Eye (tissue), 1 donor: ENCODE data around the gene CPA5.

ENCODE experiments used
- DNase-seq: peaks from one replicate; pipeline ENCODE4 v3.0.0-alpha.2; 2015

The CPA5 gene

DNA sequence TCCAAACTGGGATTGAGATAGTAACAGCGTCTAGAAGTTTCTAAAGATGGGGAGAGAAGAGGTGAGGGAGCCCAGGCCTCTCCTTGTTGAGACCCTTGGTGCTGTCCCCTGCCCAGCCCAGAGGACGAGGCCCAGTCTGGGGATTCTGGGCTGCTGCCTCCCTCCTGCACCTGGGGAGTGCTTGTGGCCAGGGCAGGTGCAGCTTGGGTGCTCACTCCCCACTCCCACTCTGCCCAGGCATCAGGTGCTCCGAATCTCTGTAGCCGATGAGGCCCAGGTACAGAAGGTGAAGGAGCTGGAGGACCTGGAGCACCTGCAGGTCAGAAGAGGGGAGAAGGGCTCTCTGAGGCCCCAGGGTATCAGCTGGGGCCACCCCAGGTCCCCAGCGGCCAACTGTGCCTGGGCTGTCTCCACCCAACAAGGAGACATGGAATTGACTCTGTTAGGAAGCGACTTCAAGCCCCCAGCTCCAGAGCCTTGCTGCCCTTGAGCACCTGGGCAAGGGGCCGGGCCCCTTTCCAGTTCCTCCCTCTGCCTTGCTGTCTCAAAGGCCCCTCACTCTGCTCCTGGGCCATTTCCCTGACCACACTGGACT, 36.3 kb downstream of the CPA5 start:
- DNase-seq = no peak

DNA sequence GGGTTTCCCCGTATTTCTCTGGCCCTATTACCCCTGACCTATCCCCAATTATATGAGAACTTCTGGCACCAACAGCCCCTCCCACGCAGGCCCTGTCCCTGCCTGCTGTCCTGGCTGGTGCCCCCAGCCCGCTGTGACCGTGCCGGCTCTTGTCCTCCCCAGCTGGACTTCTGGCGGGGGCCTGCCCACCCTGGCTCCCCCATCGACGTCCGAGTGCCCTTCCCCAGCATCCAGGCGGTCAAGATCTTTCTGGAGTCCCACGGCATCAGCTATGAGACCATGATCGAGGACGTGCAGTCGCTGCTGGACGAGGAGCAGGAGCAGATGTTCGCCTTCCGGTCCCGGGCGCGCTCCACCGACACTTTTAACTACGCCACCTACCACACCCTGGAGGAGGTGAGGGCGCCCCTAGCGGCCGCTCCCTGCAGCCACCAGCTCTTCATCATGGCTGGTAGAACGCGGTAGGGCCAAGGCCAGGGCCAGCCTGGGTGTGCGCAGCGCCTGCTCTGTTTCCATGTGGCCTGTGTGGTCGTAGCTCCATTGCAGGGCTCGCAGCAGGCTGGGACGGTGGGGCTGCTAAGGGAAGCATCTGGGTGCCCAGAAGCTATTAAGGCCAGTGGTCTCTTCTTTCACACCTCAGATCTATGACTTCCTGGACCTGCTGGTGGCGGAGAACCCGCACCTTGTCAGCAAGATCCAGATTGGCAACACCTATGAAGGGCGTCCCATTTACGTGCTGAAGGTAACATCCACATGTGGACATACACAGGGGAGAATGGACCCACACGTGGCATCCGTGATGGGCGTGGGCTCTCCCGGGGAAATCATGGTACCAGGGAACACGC, 37.1 kb downstream of the CPA5 start:
- no peak for DNase-seq

GRCh38 chr7:130383187-130383980, 38.8 kb downstream of the CPA5 start:
- no peak for DNase-seq

GRCh38 chr7:130384371-130384801, 39.8 kb downstream of the CPA5 start:
- no peak for DNase-seq

DNA sequence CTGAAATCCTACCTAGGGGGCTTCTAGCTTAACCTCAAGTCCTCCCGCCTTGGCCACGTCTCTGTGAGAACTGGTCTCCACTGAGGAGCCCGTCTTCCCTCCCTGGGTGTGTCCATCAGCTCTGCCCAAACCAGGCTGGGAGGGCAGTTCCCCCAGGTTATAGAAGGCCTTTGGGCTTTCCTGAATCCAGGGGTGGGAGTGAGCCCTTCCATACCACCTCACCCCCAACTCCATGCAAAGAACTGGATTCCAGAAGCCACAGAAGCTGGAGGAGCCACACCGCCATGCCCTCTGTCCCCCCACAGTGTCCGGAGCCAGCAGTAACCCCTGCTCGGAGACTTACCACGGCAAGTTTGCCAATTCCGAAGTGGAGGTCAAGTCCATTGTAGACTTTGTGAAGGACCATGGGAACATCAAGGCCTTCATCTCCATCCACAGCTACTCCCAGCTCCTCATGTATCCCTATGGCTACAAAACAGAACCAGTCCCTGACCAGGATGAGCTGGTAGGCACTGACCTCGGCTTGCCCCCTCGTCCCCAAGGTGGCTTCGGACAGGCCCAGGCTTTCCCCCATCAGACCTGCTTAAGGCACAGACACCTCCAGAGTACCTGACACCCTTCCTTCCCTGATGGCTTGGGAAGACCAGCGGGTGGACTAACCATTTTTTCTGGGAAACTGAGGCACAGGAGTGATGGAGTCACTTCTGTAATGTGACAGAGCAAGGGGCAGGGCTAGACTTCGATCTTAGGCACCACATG, 40.4 kb downstream of the CPA5 start:
- no peak for DNase-seq

- no peak for DNase-seq
Observed at GRCh38 chr7:130385600-130386066, 41.0 kb downstream of the CPA5 start.

DNA sequence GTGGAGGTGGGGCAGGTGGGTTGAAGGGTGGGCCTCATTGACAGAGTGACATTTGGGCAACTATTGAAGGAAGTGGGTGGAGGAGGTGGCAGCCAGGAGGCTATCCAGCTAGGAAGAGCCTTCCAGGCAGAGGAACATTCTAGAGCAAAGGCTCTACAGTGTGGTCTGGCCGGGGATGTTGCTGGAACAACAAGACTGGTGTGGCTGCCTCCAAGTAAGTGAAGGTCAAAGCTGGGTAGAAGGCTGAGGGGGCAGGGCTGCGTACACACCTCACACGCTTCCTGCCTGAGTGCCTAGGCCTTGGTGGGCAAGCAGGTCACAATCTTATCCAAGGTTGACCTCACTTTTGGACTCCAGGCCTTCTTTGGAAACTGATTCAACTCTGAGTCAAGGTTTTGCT, 42.3 kb downstream of the CPA5 start:
- no peak for DNase-seq

DNA sequence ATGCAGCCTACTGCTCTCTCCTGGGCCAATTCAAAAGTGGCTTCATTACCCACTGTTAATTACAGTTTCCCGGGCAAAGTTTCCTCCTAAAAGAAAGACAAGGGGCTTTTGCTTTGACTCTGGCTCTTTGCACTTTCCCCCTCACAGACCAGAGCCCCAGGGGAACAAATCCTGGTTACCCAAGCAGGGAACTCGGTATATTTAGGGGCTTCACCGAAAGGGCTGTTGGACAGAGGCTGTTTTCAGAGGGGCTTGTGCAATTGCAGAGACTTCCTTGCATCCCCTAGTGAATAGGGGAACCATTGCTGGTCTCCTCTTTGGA, 42.7 kb downstream of the CPA5 start:
- no peak for DNase-seq

GRCh38 chr7:130387628-130388403, 43.2 kb downstream of the CPA5 start:
- DNase-seq = peak; percentile 61

- DNase-seq = no peak
Observed at GRCh38 chr7:130388671-130389070, 44.1 kb downstream of the CPA5 start.

DNA sequence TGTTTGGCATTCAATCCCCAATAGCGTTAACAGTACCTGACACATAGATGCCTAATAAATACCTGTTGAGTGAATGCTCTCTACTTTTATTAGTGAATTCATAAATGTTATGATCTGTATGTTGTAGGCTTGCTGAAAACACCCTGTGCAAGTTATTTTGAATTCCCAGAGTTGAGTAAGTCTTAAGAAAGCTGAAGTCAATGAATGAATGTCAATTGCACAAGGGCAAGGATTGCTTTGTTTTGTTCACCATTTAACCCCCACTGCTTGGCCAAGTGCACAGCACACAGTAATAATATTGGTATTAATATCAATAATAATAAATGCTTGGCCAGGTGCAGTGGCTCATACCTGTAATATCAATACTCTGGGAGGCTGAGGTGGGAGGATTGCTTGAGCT, 45.9 kb downstream of the CPA5 start:
- DNase-seq = no peak

GRCh38 chr7:130393101-130393561, 48.5 kb downstream of the CPA5 start:
- no peak for DNase-seq

GRCh38 chr7:130393841-130394411, 49.3 kb downstream of the CPA5 start:
- no peak for DNase-seq

DNA sequence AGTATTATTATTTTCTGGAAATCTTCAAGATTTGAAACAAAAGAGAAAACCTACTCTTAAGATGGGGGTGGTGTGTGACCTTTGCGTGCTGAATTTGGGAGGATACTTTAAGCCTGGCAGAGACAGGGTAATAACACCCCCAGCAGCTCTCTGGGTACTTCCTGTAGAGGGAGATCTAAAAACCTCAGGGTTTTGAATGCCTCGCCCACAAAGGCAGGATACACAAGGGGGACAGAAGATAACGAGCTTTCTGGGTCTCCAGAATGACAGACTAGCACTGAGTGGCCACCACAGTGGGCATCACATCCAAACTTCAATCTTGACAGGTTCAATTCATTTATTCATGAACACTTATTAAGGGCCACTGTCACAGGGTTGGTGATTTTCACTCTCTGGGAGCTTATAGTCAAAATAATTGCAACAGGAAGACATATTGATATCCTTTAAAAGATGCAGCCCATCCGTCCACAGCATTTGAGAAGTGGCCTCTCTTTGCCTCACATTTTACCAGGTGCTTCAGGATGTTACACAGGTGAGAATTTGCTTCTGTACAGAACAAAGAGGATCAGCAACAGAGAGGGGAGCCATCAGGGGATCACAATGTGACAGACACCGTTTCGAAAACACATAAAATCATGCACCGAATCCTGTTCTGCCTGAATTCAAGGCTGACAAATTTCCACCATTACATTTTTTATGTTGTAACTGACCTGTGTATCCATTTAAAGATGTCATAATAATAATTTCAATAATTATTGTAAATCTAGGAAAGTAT, 50.0 kb downstream of the CPA5 start:
- DNase-seq = no peak

DNA sequence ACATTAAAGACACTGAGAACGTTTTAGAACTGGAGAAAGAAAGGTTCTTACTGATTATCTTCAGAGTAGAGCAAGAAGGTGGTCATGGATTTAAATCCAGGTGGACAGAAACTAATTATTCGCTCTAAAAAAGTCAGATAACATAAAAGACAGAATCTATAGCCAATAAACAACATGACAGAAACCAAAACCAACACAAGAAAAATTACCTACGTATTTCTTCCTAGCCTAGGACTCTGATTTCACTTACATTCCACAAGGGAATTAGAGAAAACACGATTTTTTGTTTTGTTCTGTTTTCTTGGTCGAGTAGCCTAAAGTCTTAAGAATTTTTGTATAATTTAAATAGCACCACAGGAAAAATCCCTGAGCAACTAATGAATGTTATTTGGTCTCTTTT, 50.8 kb downstream of the CPA5 start:
- no peak for DNase-seq

GRCh38 chr7:130396109-130396508, 51.5 kb downstream of the CPA5 start:
- no peak for DNase-seq

- no peak for DNase-seq
Observed at GRCh38 chr7:130397051-130397757, 52.6 kb downstream of the CPA5 start.

GRCh38 chr7:130397758-130398073, 53.1 kb downstream of the CPA5 start:
- peak; percentile 76 for DNase-seq

GRCh38 chr7:130398526-130399090, 54.0 kb downstream of the CPA5 start:
- DNase-seq = no peak

DNA sequence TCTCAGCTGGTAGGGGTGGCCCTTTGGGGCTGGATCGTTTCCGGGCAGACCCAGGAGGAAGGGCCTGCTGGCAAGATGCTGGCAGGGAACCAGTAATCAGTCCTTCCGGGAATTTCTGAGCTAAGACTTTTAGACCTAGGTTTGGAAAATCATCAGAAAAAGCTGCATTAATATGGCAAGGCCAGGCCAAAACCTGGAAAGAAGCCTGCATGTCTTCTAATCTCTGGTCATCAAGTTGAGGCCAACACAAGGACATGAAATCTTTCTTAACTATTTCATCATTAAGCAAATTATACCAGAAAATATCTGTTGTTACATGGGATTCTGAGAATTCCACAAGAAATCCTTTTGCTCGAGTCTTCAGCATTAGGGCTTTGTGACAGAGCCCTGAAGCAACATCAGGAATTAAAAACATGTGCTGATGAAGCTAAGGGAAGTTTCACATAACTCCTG, 55.5 kb downstream of the CPA5 start:
- peak; percentile 57 for DNase-seq
